Muscle layer of colon (tissue), 2 donors: Measurements from ENCODE around the gene HERC2.
"Not testable (repeated sequence)": the region's sequence is repeated elsewhere in the genome, so short reads cannot be mapped to it uniquely, and the experiment has no call there.

Experiments
- H3K27ac ChIP-seq: one replicate; pipeline ENCODE4 v1.7.0; 2013; ENCODE audit warnings: low read depth, mild to moderate bottlenecking, low read length, moderate library complexity
- H3K27me3 ChIP-seq, 2 donors: one replicate each; pipeline ENCODE4 v1.7.0; 2013; ENCODE audit warnings: low read length in 2 of 2, mild to moderate bottlenecking in 2 of 2; ENCODE audit not compliant: insufficient read depth in 2 of 2, control insufficient read depth in 1 of 2
- H3K36me3 ChIP-seq: one replicate; pipeline ENCODE4 v1.7.0; 2013; ENCODE audit warnings: mild to moderate bottlenecking, low read length; ENCODE audit not compliant: insufficient read depth
- H3K4me1 ChIP-seq: one replicate; pipeline ENCODE4 v1.7.0; 2013; ENCODE audit warnings: mild to moderate bottlenecking, low read length; ENCODE audit not compliant: insufficient read depth
- H3K4me3 ChIP-seq, 2 donors: one replicate each; pipeline ENCODE4 v1.7.0; 2013; ENCODE audit warnings: low read length in 2 of 2, low read depth in 1 of 2, mild to moderate bottlenecking in 1 of 2, moderate library complexity in 1 of 2
- H3K9ac ChIP-seq: one replicate; pipeline ENCODE4 v1.7.0; 2013; ENCODE audit warnings: low read length
- H3K9me3 ChIP-seq: one replicate; pipeline ENCODE4 v1.7.0; 2013; ENCODE audit warnings: mild to moderate bottlenecking, low read length
- donor health status: abdominal sarcoma.
- donor health status: Adenocarcinoma of cecum.

Gene HERC2

GRCh38 chr15:28190391-28191174 lies 131.4 kb downstream of the HERC2 start:
- H3K27me3 ChIP-seq: no peaks in the 10 kb centered on the region
- H3K4me1 ChIP-seq: no peaks in the 10 kb centered on the region
- peaks cover 36% of the 10 kb centered on the region for H3K36me3 ChIP-seq
- H3K9ac ChIP-seq: no peak overlapping the region
- no peaks in the 10 kb centered on the region for H3K9me3 ChIP-seq
- no peak overlapping the region for H3K27ac ChIP-seq
- no peak overlapping the region for H3K4me3 ChIP-seq

GRCh38 chr15:28185148-28185895 lies 136.7 kb downstream of the HERC2 start:
- H3K4me1 ChIP-seq: peaks cover 6% of the 10 kb centered on the region
- no peak overlapping the region for H3K27ac ChIP-seq
- peaks cover 33% of the 10 kb centered on the region for H3K36me3 ChIP-seq
- H3K9me3 ChIP-seq: no peaks in the 10 kb centered on the region
- no peak overlapping the region for H3K4me3 ChIP-seq
- no peak overlapping the region for H3K9ac ChIP-seq
- no peaks in the 10 kb centered on the region for H3K27me3 ChIP-seq

- Histone ChIP-seq H3K4me1 (peaks cover 6% of the 10 kb centered on the region), H3K36me3 (peaks cover 32% of the 10 kb centered on the region), H3K27me3 (no peaks in the 10 kb centered on the region), H3K27ac (no peak overlapping the region), H3K4me3 (no peak overlapping the region), H3K9me3 (no peaks in the 10 kb centered on the region), H3K9ac (no peak overlapping the region)
These were observed 137.8 kb downstream of the HERC2 start for GRCh38 chr15:28184166-28184565.

- Histone ChIP-seq H3K27ac (no peak overlapping the region), H3K36me3 (peaks cover 38% of the 10 kb centered on the region)
These were observed 139.2 kb downstream of the HERC2 start for GRCh38 chr15:28182731-28183130.

GRCh38 chr15:28182216-28182615 lies 139.8 kb downstream of the HERC2 start:
- Histone ChIP-seq H3K27me3 (no peaks in the 10 kb centered on the region), H3K9ac (no peak overlapping the region), H3K4me3 (no peak overlapping the region), H3K4me1 (peaks cover 6% of the 10 kb centered on the region), H3K9me3 (no peaks in the 10 kb centered on the region), H3K27ac (no peak overlapping the region), H3K36me3 (peaks cover 35% of the 10 kb centered on the region)

More at GRCh38 chr15:28182731-28183130, 139.2 kb downstream of the HERC2 start:
- Histone ChIP-seq H3K4me1 (peaks cover 6% of the 10 kb centered on the region), H3K27me3 (no peaks in the 10 kb centered on the region), H3K4me3 (no peak overlapping the region), H3K9me3 (no peaks in the 10 kb centered on the region), H3K9ac (no peak overlapping the region)

GRCh38 chr15:28181366-28181765 lies 140.6 kb downstream of the HERC2 start:
- H3K4me1 ChIP-seq: peaks cover 6% of the 10 kb centered on the region
- H3K9me3 ChIP-seq: no peaks in the 10 kb centered on the region
- no peak overlapping the region for H3K4me3 ChIP-seq
- no peak overlapping the region for H3K9ac ChIP-seq
- peaks cover 35% of the 10 kb centered on the region for H3K36me3 ChIP-seq
- H3K27me3 ChIP-seq: no peaks in the 10 kb centered on the region
- H3K27ac ChIP-seq: no peak overlapping the region

- Histone ChIP-seq H3K27ac (no peak overlapping the region), H3K4me3 (no peak overlapping the region), H3K9ac (no peak overlapping the region), H3K27me3 (no peaks in the 10 kb centered on the region), H3K36me3 (peaks cover 39% of the 10 kb centered on the region), H3K9me3 (no peaks in the 10 kb centered on the region), H3K4me1 (no peaks in the 10 kb centered on the region)
These were observed 142.7 kb downstream of the HERC2 start for GRCh38 chr15:28179270-28179669.

GRCh38 chr15:28178727-28179126 lies 143.3 kb downstream of the HERC2 start:
- Histone ChIP-seq H3K27me3 (no peaks in the 10 kb centered on the region), H3K9ac (no peak overlapping the region), H3K9me3 (no peaks in the 10 kb centered on the region), H3K36me3 (peaks cover 39% of the 10 kb centered on the region), H3K4me3 (no peak overlapping the region), H3K27ac (no peak overlapping the region), H3K4me1 (no peaks in the 10 kb centered on the region)

GRCh38 chr15:28178290-28178689 lies 143.7 kb downstream of the HERC2 start:
- H3K27ac ChIP-seq: no peak overlapping the region
- H3K4me1 ChIP-seq: no peaks in the 10 kb centered on the region
- no peak overlapping the region for H3K4me3 ChIP-seq
- no peaks in the 10 kb centered on the region for H3K9me3 ChIP-seq
- no peaks in the 10 kb centered on the region for H3K27me3 ChIP-seq
- peaks cover 39% of the 10 kb centered on the region for H3K36me3 ChIP-seq
- no peak overlapping the region for H3K9ac ChIP-seq

- H3K4me1 ChIP-seq: peaks cover 4% of the 10 kb centered on the region
- no peak overlapping the region for H3K9ac ChIP-seq
- H3K4me3 ChIP-seq: no peak overlapping the region
- peaks cover 45% of the 10 kb centered on the region for H3K36me3 ChIP-seq
- no peaks in the 10 kb centered on the region for H3K27me3 ChIP-seq
- no peaks in the 10 kb centered on the region for H3K9me3 ChIP-seq
- no peak overlapping the region for H3K27ac ChIP-seq
These were observed 152.6 kb downstream of the HERC2 start for GRCh38 chr15:28169366-28169765.

- not testable (repeated sequence) for H3K27me3 ChIP-seq, H3K4me1 ChIP-seq, H3K27ac ChIP-seq, H3K9ac ChIP-seq, H3K9me3 ChIP-seq, H3K4me3 ChIP-seq
- peaks cover 53% of the 10 kb centered on the region for H3K36me3 ChIP-seq
These were observed 153.4 kb downstream of the HERC2 start for GRCh38 chr15:28168405-28169121.
